Measurements from ENCODE around the gene WIPF1.

WIPF1 gene

GRCh38 chr2:174595116-174595809 lies 2.3 kb downstream of the WIPF1 start:
- peak; percentile 55 for DNase-seq

GRCh38 chr2:174594456-174594855 lies 3.1 kb downstream of the WIPF1 start:
- no peak for DNase-seq

GRCh38 chr2:174593574-174594203 lies 3.9 kb downstream of the WIPF1 start:
- peak; percentile 72 for DNase-seq

GRCh38 chr2:174593041-174593440 lies 4.6 kb downstream of the WIPF1 start:
- peak; percentile 45 for DNase-seq

- DNase-seq = no peak
These were observed 5.9 kb downstream of the WIPF1 start for GRCh38 chr2:174591740-174592139.

- DNase-seq = peak; percentile 43
These were observed 6.5 kb downstream of the WIPF1 start for GRCh38 chr2:174590928-174591648.

GRCh38 chr2:174590346-174590745 lies 7.3 kb downstream of the WIPF1 start:
- DNase-seq = no peak

GRCh38 chr2:174589334-174589733 lies 8.3 kb downstream of the WIPF1 start:
- DNase-seq = no peak

GRCh38 chr2:174588463-174588862 lies 9.1 kb downstream of the WIPF1 start:
- no peak for DNase-seq

- DNase-seq = no peak
These were observed 10.0 kb downstream of the WIPF1 start for GRCh38 chr2:174587579-174587978.

- no peak for DNase-seq
These were observed 10.9 kb downstream of the WIPF1 start for GRCh38 chr2:174586418-174587295.

- DNase-seq = no peak
These were observed 11.8 kb downstream of the WIPF1 start for GRCh38 chr2:174585657-174586252.

- DNase-seq = no peak
These were observed 12.5 kb downstream of the WIPF1 start for GRCh38 chr2:174585146-174585545.

GRCh38 chr2:174581491-174581890 lies 16.1 kb downstream of the WIPF1 start:
- no peak for DNase-seq

GRCh38 chr2:174580951-174581350 lies 16.7 kb downstream of the WIPF1 start:
- DNase-seq = no peak

GRCh38 chr2:174577967-174578589 lies 19.5 kb downstream of the WIPF1 start:
- DNase-seq = peak; percentile 67

- DNase-seq = no peak
These were observed 22.4 kb downstream of the WIPF1 start for GRCh38 chr2:174575124-174575776.

- no peak for DNase-seq
These were observed 22.9 kb downstream of the WIPF1 start for GRCh38 chr2:174574657-174575056.

GRCh38 chr2:174573621-174574081 lies 24.0 kb downstream of the WIPF1 start:
- no peak for DNase-seq

GRCh38 chr2:174572556-174572955 lies 25.0 kb downstream of the WIPF1 start:
- DNase-seq = no peak

- no peak for DNase-seq
These were observed 25.8 kb downstream of the WIPF1 start for GRCh38 chr2:174571669-174572323.
